KOPT-K1 (cell line): Measurements from ENCODE around the gene RP2.

Source experiments
- H3K27ac ChIP-seq: fragments of 200-600 bp; sonication (generic); 2 replicates; pipeline ENCODE4 v1.5.1; 2016; ENCODE audit warnings: antibody characterized with exemption, mild to moderate bottlenecking, low read depth, low read length; ENCODE audit not compliant: poor library complexity, severe bottlenecking
- H3K36me3 ChIP-seq: fragments of 200-600 bp; sonication (generic); 2 replicates; pipeline ENCODE4 v1.5.1; 2017; ENCODE audit warnings: antibody characterized with exemption, mild to moderate bottlenecking, low read length, moderate library complexity; ENCODE audit not compliant: insufficient read depth
- H3K9me3 ChIP-seq: fragments of 200-600 bp; sonication (generic); 2 replicates; pipeline ENCODE4 v1.5.1; 2017; ENCODE audit warnings: antibody characterized with exemption, low read length, mild to moderate bottlenecking; ENCODE audit not compliant: insufficient read depth, poor library complexity, severe bottlenecking

Gene RP2

GRCh38 chrX:46876901-46877300 is 40.1 kb downstream of the RP2 start:
- no peak overlapping the region for H3K27ac ChIP-seq
- H3K9me3 ChIP-seq: no peaks in the 10 kb centered on the region
- peaks cover 5% of the 10 kb centered on the region; the same call in 1 of the 2 replicates for H3K36me3 ChIP-seq

- Histone ChIP-seq H3K9me3 (no peaks in the 10 kb centered on the region), H3K27ac (no peak overlapping the region), H3K36me3 (no peaks in the 10 kb centered on the region; the same call in 1 of the 2 replicates)
Observed at GRCh38 chrX:46882266-46882665, 45.4 kb downstream of the RP2 start.

GRCh38 chrX:46884799-46885198 is 48.0 kb downstream of the RP2 start:
- Histone ChIP-seq H3K9me3 (no peaks in the 10 kb centered on the region), H3K36me3 (no peaks in the 10 kb centered on the region; the same call in 1 of the 2 replicates), H3K27ac (no peak overlapping the region)

- H3K27ac ChIP-seq: no peak overlapping the region
- no peaks in the 10 kb centered on the region for H3K36me3 ChIP-seq
- no peaks in the 10 kb centered on the region for H3K9me3 ChIP-seq
Observed at GRCh38 chrX:46898207-46898606, 61.4 kb downstream of the RP2 start.

GRCh38 chrX:46903458-46904242 is 66.8 kb downstream of the RP2 start:
- Histone ChIP-seq H3K36me3 (no peaks in the 10 kb centered on the region), H3K27ac (no peak overlapping the region)

GRCh38 chrX:46904626-46905025 is 67.8 kb downstream of the RP2 start:
- no peak overlapping the region for H3K27ac ChIP-seq
- no peaks in the 10 kb centered on the region for H3K9me3 ChIP-seq
- H3K36me3 ChIP-seq: no peaks in the 10 kb centered on the region

More at GRCh38 chrX:46903458-46904242, 66.8 kb downstream of the RP2 start:
- no peaks in the 10 kb centered on the region for H3K9me3 ChIP-seq

- no peak overlapping the region for H3K27ac ChIP-seq
- H3K9me3 ChIP-seq: no peaks in the 10 kb centered on the region
- H3K36me3 ChIP-seq: no peaks in the 10 kb centered on the region
Observed at GRCh38 chrX:46910415-46910814, 73.6 kb downstream of the RP2 start.

GRCh38 chrX:46912098-46912602 is 75.3 kb downstream of the RP2 start, which contains the start of gene JADE3:
TSS of gene JADE3 (plus strand) at chrX:46912421. CDS start at chrX:46984895, 72,474 bp downstream.
- H3K27ac ChIP-seq: peak within 1 kb of the TSS; percentile 41
- no peaks in the 10 kb centered on the region for H3K9me3 ChIP-seq
- H3K36me3 ChIP-seq: no peaks in the 10 kb centered on the region

- no peaks in the 10 kb centered on the region for H3K9me3 ChIP-seq
- peak overlapping the region; percentile 41 for H3K27ac ChIP-seq
- no peaks in the 10 kb centered on the region for H3K36me3 ChIP-seq
Observed at GRCh38 chrX:46912603-46913491, 76.0 kb downstream of the RP2 start.

GRCh38 chrX:46913667-46914066 is 76.8 kb downstream of the RP2 start:
- H3K9me3 ChIP-seq: no peaks in the 10 kb centered on the region
- H3K27ac ChIP-seq: peak overlapping the region; percentile 41
- H3K36me3 ChIP-seq: no peaks in the 10 kb centered on the region

- Histone ChIP-seq H3K36me3 (no peaks in the 10 kb centered on the region), H3K27ac (no peak overlapping the region)
Observed at GRCh38 chrX:46916273-46916672, 79.4 kb downstream of the RP2 start.

GRCh38 chrX:46917622-46918021 is 80.8 kb downstream of the RP2 start:
- Histone ChIP-seq H3K36me3 (no peaks in the 10 kb centered on the region), H3K27ac (no peak overlapping the region), H3K9me3 (peaks cover 12% of the 10 kb centered on the region)

More at GRCh38 chrX:46916273-46916672, 79.4 kb downstream of the RP2 start:
- peaks cover 7% of the 10 kb centered on the region for H3K9me3 ChIP-seq

- Histone ChIP-seq H3K27ac (no peak overlapping the region), H3K9me3 (peaks cover 12% of the 10 kb centered on the region), H3K36me3 (no peaks in the 10 kb centered on the region)
Observed at GRCh38 chrX:46918434-46918833, 81.6 kb downstream of the RP2 start.

GRCh38 chrX:46920235-46920634 is 83.4 kb downstream of the RP2 start:
- peaks cover 12% of the 10 kb centered on the region for H3K9me3 ChIP-seq
- no peaks in the 10 kb centered on the region for H3K36me3 ChIP-seq
- no peak overlapping the region for H3K27ac ChIP-seq

- Histone ChIP-seq H3K9me3 (peaks cover 12% of the 10 kb centered on the region), H3K36me3 (no peaks in the 10 kb centered on the region), H3K27ac (no peak overlapping the region)
Observed at GRCh38 chrX:46922611-46923010, 85.8 kb downstream of the RP2 start.
